OCI-LY1 (cell line): ENCODE data around the gene SZT2.

Experiments used
- H2AFZ ChIP-seq: fragments of 200-600 bp; sonication (generic), shearing (Covaris generic); 2 replicates; pipeline ENCODE4 v1.6.0; 2014; ENCODE audit warnings: antibody characterized with exemption, mild to moderate bottlenecking, low read length
- H3F3A ChIP-seq: fragments of 200-600 bp; sonication (generic), shearing (Covaris generic); 2 replicates; pipeline ENCODE4 v1.6.0; 2014; ENCODE audit warnings: mild to moderate bottlenecking, antibody characterized with exemption, low read length, moderate library complexity; ENCODE audit not compliant: insufficient read depth
- H3K27ac ChIP-seq: fragments of 200-600 bp; sonication (generic); 2 replicates; pipeline ENCODE4 v1.5.1; 2014; ENCODE audit warnings: low read length, mixed run types, mild to moderate bottlenecking, low read depth; ENCODE audit not compliant: poor library complexity, severe bottlenecking
- H3K27me3 ChIP-seq: fragments of 200-600 bp; sonication (generic); 2 replicates; pipeline ENCODE4 v1.6.0; 2014; ENCODE audit warnings: antibody characterized with exemption, mild to moderate bottlenecking, low read length, moderate library complexity; ENCODE audit not compliant: insufficient read depth
- H3K36me3 ChIP-seq: fragments of 200-600 bp; sonication (generic); 2 replicates; pipeline ENCODE4 v1.6.1; 2014; ENCODE audit warnings: mild to moderate bottlenecking, antibody characterized with exemption, low read length, moderate library complexity, mixed read lengths; ENCODE audit not compliant: insufficient read depth
- H3K4me1 ChIP-seq: fragments of 200-600 bp; sonication (generic); 2 replicates; pipeline ENCODE4 v1.5.1; 2014; ENCODE audit warnings: mild to moderate bottlenecking, low read length, moderate library complexity; ENCODE audit not compliant: insufficient read depth, severe bottlenecking
- H3K4me2 ChIP-seq: fragments of 200-600 bp; sonication (generic), shearing (Covaris generic); 2 replicates; pipeline ENCODE4 v1.6.1; 2014; ENCODE audit warnings: low read length
- H3K4me3 ChIP-seq: fragments of 200-600 bp; sonication (generic); 2 replicates; pipeline ENCODE4 v1.5.1; 2014; ENCODE audit warnings: low read length, low read depth, mild to moderate bottlenecking, mixed read lengths; ENCODE audit not compliant: poor library complexity, severe bottlenecking
- H3K79me2 ChIP-seq: fragments of 200-600 bp; shearing (Covaris generic); 2 replicates; pipeline ENCODE4 v1.6.1; 2016; ENCODE audit warnings: mixed run types, low read length, mixed read lengths; ENCODE audit not compliant: insufficient read depth
- H3K9ac ChIP-seq: fragments of 200-600 bp; sonication (generic), shearing (Covaris generic); 2 replicates; pipeline ENCODE4 v1.6.1; 2014; ENCODE audit warnings: mild to moderate bottlenecking, low read length, mixed read lengths
- H3K9me2 ChIP-seq: fragments of 200-600 bp; sonication (generic), shearing (Covaris generic); 2 replicates; pipeline ENCODE4 v1.6.1; 2014; ENCODE audit warnings: low read depth, mild to moderate bottlenecking, low read length, mixed read lengths
- H3K9me3 ChIP-seq: fragments of 200-600 bp; shearing (Covaris generic); 2 replicates; pipeline ENCODE4 v1.6.1; 2014; ENCODE audit warnings: low read length, mixed read lengths
- H4K20me1 ChIP-seq: fragments of 200-600 bp; sonication (generic), shearing (Covaris generic); 2 replicates; pipeline ENCODE4 v1.6.0; 2016; ENCODE audit warnings: mild to moderate bottlenecking, low read length; ENCODE audit not compliant: insufficient read depth
- EZH2 ChIP-seq: fragments of 200-600 bp; sonication (generic), shearing (Covaris generic); IDR thresholded peaks from 2 replicates; pipeline ENCODE4 v1.8.0; 2017; ENCODE audit warnings: borderline replicate concordance, mixed run types, mild to moderate bottlenecking, antibody characterized with exemption, low read length, moderate library complexity, mixed read lengths
- TF ChIP-seq, protein P1 (sequence below): fragments of 200-600 bp; sonication (generic), shearing (Covaris generic); IDR thresholded peaks from 2 replicates; pipeline ENCODE4 v1.5.1; 2017; ENCODE audit warnings: mild to moderate bottlenecking, antibody characterized with exemption, low read length, moderate library complexity, mixed read lengths

The SZT2 gene

DNA sequence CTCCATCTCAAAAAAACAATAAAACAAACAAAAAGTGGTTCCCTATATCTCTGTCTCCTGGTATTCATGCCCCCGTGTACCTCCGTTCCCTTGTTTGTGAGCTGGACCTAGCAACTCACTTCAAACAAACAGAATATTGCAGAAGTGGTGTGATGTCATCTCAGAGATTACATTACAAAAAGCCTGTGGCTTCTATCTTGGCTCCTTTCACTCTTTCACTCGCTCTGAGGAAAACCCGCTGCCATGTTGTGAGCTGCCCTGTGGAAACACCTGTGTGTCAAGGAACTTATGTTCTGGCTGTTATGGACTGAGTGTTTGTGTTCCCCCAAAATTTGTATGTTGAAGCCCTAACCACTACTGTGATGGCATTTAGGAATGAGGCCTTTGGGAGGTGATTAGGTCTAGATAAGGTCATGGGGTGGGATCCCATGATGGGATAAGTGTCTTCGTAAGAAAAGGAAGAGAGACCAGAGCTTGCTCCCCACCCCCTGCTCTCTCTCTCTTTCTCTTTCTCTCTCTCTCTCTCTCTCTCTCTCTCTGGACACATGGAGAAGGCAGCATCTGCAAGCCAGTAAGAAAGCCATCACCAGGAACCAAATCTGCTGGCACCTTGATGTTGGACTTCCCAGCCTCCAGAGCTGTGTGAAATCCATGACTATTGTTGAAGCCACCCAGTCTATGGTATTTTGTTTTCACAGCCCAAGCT, 71.4 kb downstream of the SZT2 start:
- no peaks in the 10 kb centered on the region for H3K79me2 ChIP-seq
- H3K36me3 ChIP-seq, result no peaks in the 10 kb centered on the region
- H2AFZ ChIP-seq, result no peak overlapping the region
- no peaks in the 10 kb centered on the region for H3K9me2 ChIP-seq
- H3K9me3 ChIP-seq, result no peaks in the 10 kb centered on the region
- no peaks in the 10 kb centered on the region for H4K20me1 ChIP-seq
- H3K4me3 ChIP-seq, result no peak overlapping the region
- H3K9ac ChIP-seq, result no peak overlapping the region
- H3K27me3 ChIP-seq, result peaks cover 6% of the 10 kb centered on the region
- no peaks in the 10 kb centered on the region for H3K4me1 ChIP-seq
- H3K27ac ChIP-seq, result no peak overlapping the region
- no peak overlapping the region for H3K4me2 ChIP-seq
- no peaks in the 10 kb centered on the region for H3F3A ChIP-seq
- TF ChIP-seq EZH2, result no peak
- TF ChIP-seq, protein P1, sequence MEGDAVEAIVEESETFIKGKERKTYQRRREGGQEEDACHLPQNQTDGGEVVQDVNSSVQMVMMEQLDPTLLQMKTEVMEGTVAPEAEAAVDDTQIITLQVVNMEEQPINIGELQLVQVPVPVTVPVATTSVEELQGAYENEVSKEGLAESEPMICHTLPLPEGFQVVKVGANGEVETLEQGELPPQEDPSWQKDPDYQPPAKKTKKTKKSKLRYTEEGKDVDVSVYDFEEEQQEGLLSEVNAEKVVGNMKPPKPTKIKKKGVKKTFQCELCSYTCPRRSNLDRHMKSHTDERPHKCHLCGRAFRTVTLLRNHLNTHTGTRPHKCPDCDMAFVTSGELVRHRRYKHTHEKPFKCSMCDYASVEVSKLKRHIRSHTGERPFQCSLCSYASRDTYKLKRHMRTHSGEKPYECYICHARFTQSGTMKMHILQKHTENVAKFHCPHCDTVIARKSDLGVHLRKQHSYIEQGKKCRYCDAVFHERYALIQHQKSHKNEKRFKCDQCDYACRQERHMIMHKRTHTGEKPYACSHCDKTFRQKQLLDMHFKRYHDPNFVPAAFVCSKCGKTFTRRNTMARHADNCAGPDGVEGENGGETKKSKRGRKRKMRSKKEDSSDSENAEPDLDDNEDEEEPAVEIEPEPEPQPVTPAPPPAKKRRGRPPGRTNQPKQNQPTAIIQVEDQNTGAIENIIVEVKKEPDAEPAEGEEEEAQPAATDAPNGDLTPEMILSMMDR, result no peak

DNA sequence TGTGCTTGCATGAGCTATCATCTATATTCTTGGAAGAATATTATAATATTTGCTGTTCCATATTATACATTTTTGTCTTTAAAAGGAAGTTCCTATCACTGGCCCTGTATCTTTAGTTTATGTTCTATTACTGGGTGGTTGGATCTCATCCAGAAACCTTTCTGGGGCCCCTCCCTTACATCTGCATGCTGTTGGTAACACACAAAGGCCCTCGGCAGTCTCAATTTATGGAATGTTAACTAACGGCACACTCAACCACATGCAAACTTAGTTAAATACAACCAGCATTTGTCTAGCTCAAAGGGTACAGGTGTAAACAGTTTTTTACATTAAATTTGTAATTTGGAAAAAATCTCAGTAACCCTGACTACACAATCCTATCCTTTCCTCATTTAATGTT, 73.8 kb downstream of the SZT2 start:
- no peak overlapping the region for H3K4me2 ChIP-seq
- no peak overlapping the region for H3K9ac ChIP-seq
- H3K27ac ChIP-seq, result no peak overlapping the region
- H4K20me1 ChIP-seq, result no peaks in the 10 kb centered on the region
- no peaks in the 10 kb centered on the region for H3K9me3 ChIP-seq
- no peak overlapping the region for H2AFZ ChIP-seq
- no peaks in the 10 kb centered on the region for H3K4me1 ChIP-seq
- no peaks in the 10 kb centered on the region for H3K9me2 ChIP-seq
- TF ChIP-seq, protein P1, result no peak
- no peak for TF ChIP-seq EZH2
- no peaks in the 10 kb centered on the region for H3K79me2 ChIP-seq
- no peaks in the 10 kb centered on the region for H3F3A ChIP-seq
- no peaks in the 10 kb centered on the region for H3K36me3 ChIP-seq
- H3K27me3 ChIP-seq, result peaks cover 10% of the 10 kb centered on the region
- no peak overlapping the region for H3K4me3 ChIP-seq

DNA sequence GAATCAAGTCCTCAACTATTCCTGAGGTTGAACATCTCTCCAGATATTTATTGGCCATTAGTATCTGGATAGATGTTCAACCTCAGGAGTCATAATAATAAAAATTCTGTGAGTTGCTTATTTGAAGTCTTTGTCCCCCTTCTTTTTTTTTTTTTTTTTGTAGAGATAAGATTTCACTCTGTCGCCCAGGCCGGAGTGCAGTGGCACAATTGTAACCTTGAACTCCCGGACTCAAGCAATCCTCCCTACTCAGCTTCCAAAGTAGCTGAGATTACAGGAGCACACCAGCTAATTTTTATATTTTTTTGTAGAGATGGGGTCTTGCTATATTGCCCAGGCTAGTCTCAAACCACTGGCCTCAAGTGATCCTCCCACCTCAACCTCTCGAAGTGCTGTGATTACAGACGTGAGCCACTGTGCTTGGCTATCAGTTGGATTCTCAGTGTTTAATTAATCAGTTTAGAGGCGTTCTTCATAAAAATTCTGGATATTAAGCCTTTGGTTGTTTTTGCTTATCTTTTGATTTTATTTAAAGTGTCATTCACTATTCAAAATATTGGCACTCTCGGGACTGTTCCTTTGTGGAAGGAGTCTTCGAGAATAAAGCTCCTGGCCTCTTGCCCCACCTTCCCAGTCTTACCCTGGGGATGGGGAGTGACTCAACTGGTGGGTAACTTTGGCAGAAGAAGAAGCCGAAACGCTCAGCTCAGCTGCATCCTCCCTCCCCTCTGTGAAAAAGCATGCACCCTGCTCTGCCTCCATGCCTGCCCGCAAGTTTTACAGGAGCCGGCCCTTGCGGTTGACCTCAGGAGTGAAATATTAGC, 75.2 kb downstream of the SZT2 start:
- no peak overlapping the region for H3K27ac ChIP-seq
- H3K4me2 ChIP-seq, result no peak overlapping the region
- H3K4me1 ChIP-seq, result no peaks in the 10 kb centered on the region
- H3K27me3 ChIP-seq, result peaks cover 10% of the 10 kb centered on the region
- H3K4me3 ChIP-seq, result no peak overlapping the region
- no peaks in the 10 kb centered on the region for H3K36me3 ChIP-seq
- H4K20me1 ChIP-seq, result no peaks in the 10 kb centered on the region
- H3K9me2 ChIP-seq, result no peaks in the 10 kb centered on the region
- H3F3A ChIP-seq, result no peaks in the 10 kb centered on the region
- no peak overlapping the region for H2AFZ ChIP-seq
- no peaks in the 10 kb centered on the region for H3K9me3 ChIP-seq
- TF ChIP-seq, protein P1, result no peak
- TF ChIP-seq EZH2, result no peak
- no peak overlapping the region for H3K9ac ChIP-seq
- no peaks in the 10 kb centered on the region for H3K79me2 ChIP-seq
